ENCODE data around the gene SLC38A3.
"Not testable (repeated sequence)": the region's sequence is repeated elsewhere in the genome, so short reads cannot be mapped to it uniquely, and the experiment has no call there.

The SLC38A3 gene

DNA sequence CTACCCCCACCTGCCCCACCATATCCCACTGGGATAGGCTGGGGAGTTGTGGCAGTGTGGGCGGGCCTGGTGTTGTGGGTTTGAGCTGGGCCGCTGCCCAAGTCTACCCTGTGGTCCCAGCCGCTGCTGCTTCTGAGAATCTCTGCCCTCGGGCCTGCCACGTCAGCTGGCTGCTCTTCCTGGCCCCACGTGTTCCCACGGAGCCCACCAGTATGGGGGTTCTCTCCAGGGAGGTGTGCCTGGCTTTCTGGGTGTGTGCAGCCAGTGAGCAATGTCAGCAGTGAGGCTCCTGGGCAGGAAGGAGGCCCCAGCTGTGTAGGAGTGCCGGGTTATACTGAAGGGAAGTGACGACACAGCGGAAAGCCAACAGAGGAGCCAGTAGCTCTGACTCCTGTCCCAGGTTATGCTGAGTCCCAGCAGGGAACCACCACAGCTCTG, 41.5 kb downstream of the SLC38A3 start:
- no peak for DNase-seq (ENCODE audit: low spot score)

GRCh38 chr3:50248387-50248786, 43.3 kb downstream of the SLC38A3 start:
- no peak for DNase-seq (ENCODE audit: low spot score)

DNA sequence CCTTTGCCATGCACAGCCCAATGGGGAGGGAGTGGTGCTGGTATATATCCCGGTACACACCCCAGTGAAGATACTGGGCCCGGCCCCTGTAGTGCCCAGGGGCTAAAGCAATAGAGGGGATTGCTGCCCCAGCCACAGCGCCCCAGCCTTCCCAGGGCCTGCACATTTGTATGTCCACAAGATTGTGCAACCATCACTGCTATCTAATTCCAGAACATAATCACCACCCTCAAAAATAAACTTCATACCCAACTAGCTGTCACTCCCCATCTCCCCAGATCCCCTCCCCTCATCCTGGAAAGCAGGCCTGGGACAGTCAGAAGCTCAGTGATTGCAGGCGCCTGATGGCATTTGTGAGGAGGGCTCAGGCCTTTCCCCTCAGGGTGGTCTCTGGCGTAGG, 44.4 kb downstream of the SLC38A3 start:
- DNase-seq (ENCODE audit: low spot score), result no peak

GRCh38 chr3:50250514-50250913, 45.4 kb downstream of the SLC38A3 start:
- no peak for DNase-seq (ENCODE audit: low spot score)

DNA sequence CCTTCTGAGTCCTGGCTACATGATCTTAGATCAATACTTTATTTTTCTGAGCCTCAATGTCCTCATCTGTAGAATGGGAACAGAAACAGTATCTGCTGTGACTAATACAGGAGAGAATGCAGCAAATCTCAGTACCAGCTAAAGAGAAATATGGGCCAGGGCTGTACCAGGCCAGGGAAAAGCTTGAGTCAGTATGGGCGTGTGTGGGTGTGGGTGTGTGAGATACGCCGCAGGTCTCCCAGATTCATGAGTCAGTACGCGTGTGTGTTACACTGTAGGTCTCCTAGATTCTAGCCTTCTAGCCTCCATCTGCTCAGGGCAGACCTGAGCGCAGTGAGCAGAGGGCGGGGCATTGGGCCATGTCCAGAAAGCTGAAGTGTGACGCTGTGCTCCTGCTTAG, 46.1 kb downstream of the SLC38A3 start:
- no peak for DNase-seq (ENCODE audit: low spot score)

- no peak for DNase-seq (ENCODE audit: low spot score)
Measured at GRCh38 chr3:50254577-50255250, 49.6 kb downstream of the SLC38A3 start.

GRCh38 chr3:50255251-50255615, 50.2 kb downstream of the SLC38A3 start:
- no peak for DNase-seq (ENCODE audit: low spot score)

GRCh38 chr3:50256978-50257890, 52.2 kb downstream of the SLC38A3 start:
- no peak for DNase-seq (ENCODE audit: low spot score)

DNA sequence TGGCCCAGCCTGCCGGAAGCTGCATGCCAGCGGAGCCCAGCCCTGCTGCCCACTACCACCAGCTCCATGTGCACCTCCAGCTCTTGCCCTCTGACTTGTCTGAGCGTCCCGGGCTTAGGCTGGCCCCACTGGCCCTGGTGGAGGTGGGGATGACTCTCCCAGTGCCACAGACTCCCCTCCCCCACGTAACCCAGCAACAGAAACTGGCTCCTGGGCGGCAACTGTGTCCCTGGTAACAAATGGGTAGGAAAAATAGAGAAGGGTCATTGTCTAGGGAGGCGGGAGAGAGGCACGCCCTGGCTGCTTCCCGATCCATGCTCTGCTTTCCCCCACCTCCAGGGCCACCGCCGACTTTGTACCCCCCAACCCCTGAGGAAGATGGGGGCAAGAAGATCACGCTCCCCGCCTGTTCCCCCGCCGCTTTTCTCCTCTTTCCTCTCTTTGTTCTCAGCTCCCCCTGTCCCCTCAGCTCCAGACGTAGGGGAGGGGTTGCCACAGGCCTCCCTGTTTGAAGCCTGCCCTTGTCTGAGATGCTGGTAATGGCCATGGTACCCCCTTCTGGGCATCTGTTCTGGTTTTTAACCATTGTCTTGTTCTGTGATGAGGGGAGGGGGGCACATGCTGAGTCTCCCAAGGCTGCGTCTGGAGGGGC, 53.1 kb downstream of the SLC38A3 start:
- no peak for DNase-seq (ENCODE audit: low spot score)

GRCh38 chr3:50258979-50259378, 53.9 kb downstream of the SLC38A3 start:
- DNase-seq (ENCODE audit: low spot score), result no peak

DNA sequence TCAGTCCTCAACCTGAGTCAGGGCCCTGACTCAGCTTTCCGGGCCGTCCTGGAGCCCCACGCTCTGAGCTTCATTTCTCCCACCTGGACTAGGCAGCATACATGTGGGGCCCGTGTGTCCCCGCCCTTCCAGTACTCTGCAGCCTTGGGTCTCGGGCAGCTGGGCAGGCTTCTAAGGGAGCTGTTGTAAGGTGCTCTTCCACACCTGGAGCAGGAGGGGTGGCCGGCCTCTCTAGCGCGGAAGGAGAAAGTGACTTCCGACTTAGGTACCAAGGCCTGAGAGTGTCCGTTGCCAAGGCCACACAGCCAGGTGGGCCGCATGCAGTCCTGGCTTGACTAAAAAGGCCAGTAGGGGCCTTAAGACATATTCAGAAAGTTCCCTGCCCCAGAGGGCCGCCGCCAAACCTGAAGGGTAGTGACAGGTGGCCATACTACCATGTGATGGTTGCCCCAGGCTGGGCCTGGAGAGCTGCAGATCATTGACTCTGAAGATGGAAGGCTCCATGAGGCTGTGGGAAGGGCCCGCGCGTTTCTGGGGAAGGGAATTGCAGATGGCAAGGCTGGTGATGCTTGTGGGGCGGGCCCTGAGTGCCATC, 54.5 kb downstream of the SLC38A3 start:
- no peak for DNase-seq (ENCODE audit: low spot score)

DNA sequence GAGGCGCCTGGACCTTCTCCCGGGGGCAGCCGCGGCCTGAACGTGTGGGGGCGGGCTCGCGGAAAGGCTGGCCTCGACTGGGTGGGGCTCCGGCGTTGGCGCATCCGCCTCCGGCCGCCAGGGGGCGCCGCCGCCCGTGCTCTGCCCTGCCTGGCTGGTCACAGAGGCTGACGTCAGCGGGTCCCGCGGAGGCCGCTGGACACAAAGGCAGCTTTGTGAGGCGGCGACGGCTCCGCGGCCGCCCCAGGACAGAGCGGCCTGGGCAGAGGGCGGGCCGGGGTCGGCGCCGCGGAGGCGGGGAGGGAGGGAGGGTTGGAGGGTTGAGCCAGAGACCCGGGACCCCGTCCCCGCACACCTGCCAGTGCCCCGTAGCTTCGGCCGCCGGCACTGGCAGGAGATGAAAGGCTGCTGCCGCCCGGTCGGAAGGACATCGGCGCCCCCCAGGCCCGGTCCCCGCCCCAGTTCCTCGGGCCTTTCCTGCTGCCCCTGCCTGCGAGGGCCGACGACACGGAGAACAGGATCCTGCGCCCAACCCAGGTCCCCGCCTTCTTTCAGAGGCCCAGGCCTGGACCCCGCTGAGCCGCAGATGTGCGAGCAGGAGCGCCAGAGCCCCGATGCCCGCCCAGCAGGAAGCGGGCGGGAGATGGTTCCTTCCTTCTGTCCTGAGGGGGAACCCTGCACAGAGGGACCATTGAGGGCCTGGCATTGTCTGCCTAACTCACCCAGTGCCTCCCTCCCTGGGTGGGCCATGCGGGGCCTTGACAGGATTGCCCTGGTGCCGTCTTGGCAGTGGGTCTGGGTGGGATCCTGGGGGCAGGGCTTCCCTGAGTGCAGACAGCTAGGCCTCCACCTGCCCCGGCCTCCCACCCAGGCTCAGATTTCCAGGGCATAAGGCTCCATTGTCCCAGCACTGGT, 55.2 kb downstream of the SLC38A3 start:
- peak; percentile 83 for DNase-seq (ENCODE audit: low spot score)

- DNase-seq (ENCODE audit: low spot score), result no peak
Measured at GRCh38 chr3:50260942-50261441, 55.9 kb downstream of the SLC38A3 start.

GRCh38 chr3:50261505-50261904, 56.4 kb downstream of the SLC38A3 start:
- no peak for DNase-seq (ENCODE audit: low spot score)

GRCh38 chr3:50262200-50262599, 57.1 kb downstream of the SLC38A3 start:
- DNase-seq (ENCODE audit: low spot score), result not testable (repeated sequence)

DNA sequence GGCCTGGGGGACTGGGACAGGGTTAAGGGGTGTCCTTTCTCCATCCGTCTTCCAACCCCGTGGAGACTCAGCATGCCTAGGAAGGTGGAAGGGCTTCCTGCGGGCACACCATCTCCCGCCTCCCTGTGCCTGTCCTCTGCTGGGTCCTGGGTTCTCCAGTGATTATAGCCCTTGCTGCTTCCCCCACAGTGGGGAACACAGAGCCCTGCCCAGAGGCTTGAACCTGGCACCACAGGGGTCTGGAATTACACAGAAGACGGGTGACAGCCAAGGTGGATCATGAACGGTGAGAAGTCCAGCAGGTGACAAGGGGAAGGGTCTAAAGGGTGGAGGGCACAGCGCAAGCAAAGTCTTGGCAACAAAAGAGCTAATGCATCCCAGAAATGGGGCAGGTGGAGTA, 57.7 kb downstream of the SLC38A3 start:
- no peak for DNase-seq (ENCODE audit: low spot score)

DNA sequence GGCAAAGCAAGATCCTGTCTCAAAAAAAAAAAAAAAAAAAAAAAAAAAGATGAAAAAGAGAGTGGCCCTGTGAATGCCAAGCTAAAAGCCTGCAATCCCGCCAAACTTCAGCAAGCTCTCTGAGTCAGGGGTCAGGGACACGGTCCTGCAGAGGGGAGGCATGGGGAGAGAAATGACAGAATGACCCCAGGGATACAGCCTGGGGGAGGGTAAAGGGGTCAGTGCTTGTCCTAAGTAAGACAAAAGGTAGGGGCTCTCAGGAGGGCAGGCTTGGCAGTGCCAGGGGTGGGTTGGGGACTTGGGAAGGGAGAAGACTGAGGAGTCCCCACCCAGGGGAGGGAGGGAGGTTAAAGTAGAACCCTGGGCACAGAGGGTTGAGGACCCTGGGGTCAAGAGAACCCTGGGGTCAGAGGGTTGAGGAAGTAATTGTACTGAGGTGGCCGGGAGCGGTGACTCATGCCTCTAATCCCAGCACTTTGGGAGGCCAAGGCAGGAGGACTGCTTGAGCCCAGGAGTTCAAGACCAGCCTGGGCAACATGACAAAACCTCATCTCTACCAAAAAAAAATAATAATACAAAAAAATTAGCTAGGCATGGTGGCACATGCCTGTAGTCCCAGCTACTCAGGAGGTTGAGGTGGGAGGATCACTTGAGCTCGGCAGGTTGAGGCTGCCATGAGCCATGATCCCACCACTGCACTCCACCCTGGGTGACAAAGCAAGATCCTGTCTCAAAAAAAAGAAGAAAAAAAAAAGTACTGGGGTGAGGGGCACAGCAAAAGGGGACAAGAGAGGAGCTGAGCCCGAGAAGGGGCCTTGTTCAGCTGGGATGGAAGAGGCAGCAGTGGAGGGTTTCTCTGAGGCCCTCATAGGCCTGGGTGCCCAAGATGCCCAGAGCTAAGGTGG, 58.7 kb downstream of the SLC38A3 start:
- no peak for DNase-seq (ENCODE audit: low spot score)

DNA sequence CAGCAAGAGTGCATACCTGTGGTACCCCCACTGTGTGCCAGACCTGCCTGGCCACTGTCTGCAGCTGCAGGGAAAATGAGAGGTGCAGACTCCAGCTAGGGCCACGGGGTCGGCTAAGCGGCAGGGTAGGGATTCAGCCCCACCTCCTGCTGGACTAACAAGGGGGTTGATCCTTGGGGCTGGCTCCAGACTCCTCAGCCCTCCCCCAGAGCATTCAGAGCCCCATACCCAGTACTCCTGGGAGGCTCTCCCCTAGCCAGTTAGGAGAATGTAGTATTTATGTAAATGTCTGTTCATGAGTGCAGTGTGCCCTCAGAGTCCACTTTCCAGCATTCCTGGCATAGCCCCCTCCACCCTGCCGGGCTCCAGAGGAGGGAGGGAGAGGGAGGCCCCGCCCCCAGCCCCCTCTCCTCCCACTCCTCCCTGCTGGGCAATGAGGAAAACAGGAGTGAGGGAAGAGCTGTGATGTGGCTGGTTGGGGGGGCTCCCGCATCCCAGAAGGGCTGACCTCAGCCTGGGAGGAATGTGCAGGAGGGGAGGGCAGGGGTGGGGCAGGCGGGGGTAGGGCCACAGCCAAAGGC, 59.4 kb downstream of the SLC38A3 start:
- peak; percentile 72 for DNase-seq (ENCODE audit: low spot score)

GRCh38 chr3:50264964-50265485, 60.0 kb downstream of the SLC38A3 start:
- no peak for DNase-seq (ENCODE audit: low spot score)

Measured in SK-N-DZ (cell line).